Measurements from ENCODE around the gene JUND. TPM values are rescaled to one million over a fixed set of nuclear protein-coding genes. Genes with fewer than 3 reads are reported as not detected.
"Not testable (repeated sequence)": the region's sequence is repeated elsewhere in the genome, so short reads cannot be mapped to it uniquely, and the experiment has no call there.

JUND gene
- polyA plus RNA-seq, 3 donors = 22.5 to 1,792 (median 86.9) TPM

DNA sequence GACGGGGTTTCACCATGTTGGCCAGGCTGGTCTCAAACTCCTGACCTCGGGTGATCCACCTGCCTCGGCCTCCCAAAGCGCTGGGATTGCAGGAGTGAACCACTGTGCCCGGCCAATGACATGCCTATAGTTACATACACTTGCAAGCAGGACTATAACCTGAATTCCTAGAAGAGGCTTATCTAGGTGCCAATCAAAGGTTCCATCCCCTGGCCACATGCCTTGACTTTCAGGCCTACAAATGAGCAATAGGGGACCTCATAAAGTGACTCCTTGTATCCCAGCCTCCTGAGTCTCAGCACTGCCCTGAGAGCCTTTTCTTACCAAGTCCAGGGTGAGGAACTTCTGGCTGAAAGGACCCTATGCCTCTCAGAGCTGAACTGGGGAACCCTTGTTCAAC is 45.4 kb upstream of the JUND start:
- 100% methylated on average over 1 of the region's 5 CpGs for WGBS (ENCODE audit: insufficient coverage)
- no peak overlapping the region for H3K4me3 Mint-ChIP-seq
- H3K4me1 Mint-ChIP-seq = peaks cover 26% of the 10 kb centered on the region
- TF ChIP-seq, protein P1, sequence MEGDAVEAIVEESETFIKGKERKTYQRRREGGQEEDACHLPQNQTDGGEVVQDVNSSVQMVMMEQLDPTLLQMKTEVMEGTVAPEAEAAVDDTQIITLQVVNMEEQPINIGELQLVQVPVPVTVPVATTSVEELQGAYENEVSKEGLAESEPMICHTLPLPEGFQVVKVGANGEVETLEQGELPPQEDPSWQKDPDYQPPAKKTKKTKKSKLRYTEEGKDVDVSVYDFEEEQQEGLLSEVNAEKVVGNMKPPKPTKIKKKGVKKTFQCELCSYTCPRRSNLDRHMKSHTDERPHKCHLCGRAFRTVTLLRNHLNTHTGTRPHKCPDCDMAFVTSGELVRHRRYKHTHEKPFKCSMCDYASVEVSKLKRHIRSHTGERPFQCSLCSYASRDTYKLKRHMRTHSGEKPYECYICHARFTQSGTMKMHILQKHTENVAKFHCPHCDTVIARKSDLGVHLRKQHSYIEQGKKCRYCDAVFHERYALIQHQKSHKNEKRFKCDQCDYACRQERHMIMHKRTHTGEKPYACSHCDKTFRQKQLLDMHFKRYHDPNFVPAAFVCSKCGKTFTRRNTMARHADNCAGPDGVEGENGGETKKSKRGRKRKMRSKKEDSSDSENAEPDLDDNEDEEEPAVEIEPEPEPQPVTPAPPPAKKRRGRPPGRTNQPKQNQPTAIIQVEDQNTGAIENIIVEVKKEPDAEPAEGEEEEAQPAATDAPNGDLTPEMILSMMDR (IDR thresholded peaks at IDR 0.05) = no peak
- no peak for DNase-seq
- H3K36me3 Mint-ChIP-seq = no peaks in the 10 kb centered on the region
- Histone ChIP-seq H2AFZ (ENCODE audit: insufficient read depth, low read depth, low read length, poor library complexity, severe bottlenecking) (no peak overlapping the region), H3K9me3 (replicated peaks in 1 of 2; ENCODE audit: control insufficient read depth in 1 of 2, insufficient read depth in 1 of 2, low read length in 2 of 2) (no peaks in the 10 kb centered on the region), H3K9ac (ENCODE audit: insufficient read depth, low read length, poor library complexity, severe bottlenecking) (no peak overlapping the region), H3K27ac (ENCODE audit: low read depth in 1 of 2, low read length in 2 of 2) (no peak overlapping the region), H3K4me1 (ENCODE audit: control insufficient read depth in 1 of 2, insufficient read depth in 2 of 2, low read length in 2 of 2) (peaks cover 29 to 37% of the 10 kb centered on the region in 2 donors), H3K4me3 (replicated peaks in 1 of 3; ENCODE audit: low read depth in 2 of 3, low read length in 3 of 3) (no peak overlapping the region), H3K79me2 (ENCODE audit: insufficient read depth, low read length) (peaks cover 12% of the 10 kb centered on the region), H3K4me2 (replicated peaks; ENCODE audit: extremely low read depth, low read length, poor library complexity, severe bottlenecking) (no peak overlapping the region), H3K36me3 (replicated peaks in 1 of 2; ENCODE audit: control insufficient read depth in 1 of 2, insufficient read depth in 2 of 2, low read length in 2 of 2) (no peaks in the 10 kb centered on the region), H4K20me1 (ENCODE audit: insufficient read depth, low read length) (no peaks in the 10 kb centered on the region), H3K27me3 (ENCODE audit: control insufficient read depth in 2 of 2, insufficient read depth in 2 of 2, low read length in 2 of 2) (no peaks in the 10 kb centered on the region)
- no peaks in the 10 kb centered on the region for H3K9me3 Mint-ChIP-seq
- H3K27ac Mint-ChIP-seq = no peak overlapping the region
- intact Hi-C loops (cut with micrococcal nuclease) = no loop called here
- H3K27me3 Mint-ChIP-seq (ENCODE audit: low read depth in 3 of 3) = peaks cover 0 to 5% (median 2%) of the 10 kb centered on the region in 3 donors

DNA sequence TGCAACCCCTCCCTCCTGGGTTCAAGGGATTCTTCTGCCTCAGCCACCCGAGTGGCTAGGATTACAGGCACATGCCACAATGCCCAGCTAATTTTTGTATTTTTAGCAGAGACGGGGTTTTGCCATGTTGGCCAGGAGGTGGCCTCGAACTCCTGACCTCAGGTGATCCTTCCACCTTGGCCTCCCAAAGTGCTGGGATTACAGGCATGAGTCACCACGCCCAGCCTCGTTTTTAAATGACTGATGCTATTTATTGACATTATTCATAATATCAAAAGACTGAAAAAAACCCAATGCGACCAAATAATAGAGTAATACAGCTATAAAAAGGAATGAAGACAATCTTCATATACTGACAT is 42.9 kb upstream of the JUND start:
- not testable (repeated sequence) for H3K27ac ChIP-seq (ENCODE audit: low read depth in 1 of 2, low read length in 2 of 2); H3K4me2 ChIP-seq (replicated peaks; ENCODE audit: extremely low read depth, low read length, poor library complexity, severe bottlenecking); H3K36me3 ChIP-seq (replicated peaks in 1 of 2; ENCODE audit: control insufficient read depth in 1 of 2, insufficient read depth in 2 of 2, low read length in 2 of 2); H3K36me3 Mint-ChIP-seq; H2AFZ ChIP-seq (ENCODE audit: insufficient read depth, low read depth, low read length, poor library complexity, severe bottlenecking); H3K9ac ChIP-seq (ENCODE audit: insufficient read depth, low read length, poor library complexity, severe bottlenecking); H3K4me3 Mint-ChIP-seq; H4K20me1 ChIP-seq (ENCODE audit: insufficient read depth, low read length); H3K27me3 ChIP-seq (ENCODE audit: control insufficient read depth in 2 of 2, insufficient read depth in 2 of 2, low read length in 2 of 2); H3K27me3 Mint-ChIP-seq (ENCODE audit: low read depth in 3 of 3); H3K9me3 ChIP-seq (replicated peaks in 1 of 2; ENCODE audit: control insufficient read depth in 1 of 2, insufficient read depth in 1 of 2, low read length in 2 of 2); H3K9me3 Mint-ChIP-seq; DNase-seq; H3K4me3 ChIP-seq (replicated peaks in 1 of 3; ENCODE audit: low read depth in 2 of 3, low read length in 3 of 3)
- intact Hi-C loops (cut with micrococcal nuclease) = loop anchor here in 1 of 2 donors (5.0 kb wide), 1 partner anchor 132 kb away; the partner anchor contains the start of gene MPV17L2
- 71% methylated on average over 2 of the region's 6 CpGs for WGBS (ENCODE audit: insufficient coverage)
- Mint-ChIP-seq H3K27ac (peak overlapping the region in 2 of 7 donors; percentile 60 to 94), H3K4me1 (peaks cover 50% of the 10 kb centered on the region)
- peaks cover 53 to 61% of the 10 kb centered on the region in 2 donors for H3K4me1 ChIP-seq (ENCODE audit: control insufficient read depth in 1 of 2, insufficient read depth in 2 of 2, low read length in 2 of 2)
- H3K79me2 ChIP-seq (ENCODE audit: insufficient read depth, low read length) = peaks cover 36% of the 10 kb centered on the region
